ENCODE data around the gene NKX2-2. TPM values are rescaled to one million over a fixed set of nuclear protein-coding genes. Genes with fewer than 3 reads are reported as not detected.

NKX2-2 gene
- total and polyA plus RNA-seq, 2 of the 4 experiments (the other 2 are of a cell fraction): not detected

DNA sequence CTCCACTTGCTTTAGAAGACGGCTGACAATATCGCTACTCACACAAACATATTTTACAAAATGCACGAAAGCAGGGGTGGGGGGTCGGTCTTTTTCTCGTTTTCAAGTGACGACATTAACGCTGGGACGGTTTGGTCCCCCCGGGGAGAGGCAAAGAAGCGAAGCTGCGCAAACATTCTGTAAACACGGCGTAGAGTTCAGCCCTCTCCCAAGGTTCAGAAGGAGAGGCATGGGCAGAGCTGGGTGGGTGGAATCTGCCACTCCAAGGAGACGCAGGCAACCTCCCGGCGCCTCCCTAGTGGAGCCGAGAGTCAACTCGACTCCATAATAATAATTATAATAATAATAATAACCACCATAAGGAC is 2.4 kb downstream of the NKX2-2 start:
- no peaks in the 10 kb centered on the region for H4K20me1 ChIP-seq (ENCODE audit: insufficient read depth, low read length)
- H3K27ac ChIP-seq (ENCODE audit: insufficient read depth, low read length): no peak overlapping the region
- no peak overlapping the region for H3K4me2 ChIP-seq (ENCODE audit: low read depth, low read length)
- no peak overlapping the region for H4K5ac ChIP-seq (ENCODE audit: low read depth, low read length)
- H3K36me3 ChIP-seq (ENCODE audit: control insufficient read depth, insufficient read depth, low read length): no peaks in the 10 kb centered on the region
- intact Hi-C loops (cut with micrococcal nuclease): no loop called here
- BruUV-seq (replicated peaks): no TSS peak
- H3K56ac ChIP-seq (ENCODE audit: extremely low read depth, insufficient read depth, low read length): no peak overlapping the region
- TF ChIP-seq NFE2L2 (IDR thresholded peaks at IDR 0.05; ENCODE audit: low read depth, low read length) (no peak), POLR2A (IDR thresholded peaks at IDR 0.05; ENCODE audit: low read depth, low read length) (no peak), CEBPB (IDR thresholded peaks at IDR 0.05; ENCODE audit: low read depth, low read length) (no peak), MAFK (IDR thresholded peaks at IDR 0.05; ENCODE audit: low read depth, low read length) (no peak), SMC3 (IDR thresholded peaks at IDR 0.05; ENCODE audit: low read depth, low read length) (no peak), MAZ (IDR thresholded peaks at IDR 0.05; ENCODE audit: borderline replicate concordance, low read depth, low read length) (no peak), RCOR1 (IDR thresholded peaks at IDR 0.05; ENCODE audit: insufficient replicate concordance, low read length) (no peak), MXI1 (IDR thresholded peaks at IDR 0.05; ENCODE audit: borderline replicate concordance, low read depth, low read length) (no peak)
- TF ChIP-seq, protein P1, sequence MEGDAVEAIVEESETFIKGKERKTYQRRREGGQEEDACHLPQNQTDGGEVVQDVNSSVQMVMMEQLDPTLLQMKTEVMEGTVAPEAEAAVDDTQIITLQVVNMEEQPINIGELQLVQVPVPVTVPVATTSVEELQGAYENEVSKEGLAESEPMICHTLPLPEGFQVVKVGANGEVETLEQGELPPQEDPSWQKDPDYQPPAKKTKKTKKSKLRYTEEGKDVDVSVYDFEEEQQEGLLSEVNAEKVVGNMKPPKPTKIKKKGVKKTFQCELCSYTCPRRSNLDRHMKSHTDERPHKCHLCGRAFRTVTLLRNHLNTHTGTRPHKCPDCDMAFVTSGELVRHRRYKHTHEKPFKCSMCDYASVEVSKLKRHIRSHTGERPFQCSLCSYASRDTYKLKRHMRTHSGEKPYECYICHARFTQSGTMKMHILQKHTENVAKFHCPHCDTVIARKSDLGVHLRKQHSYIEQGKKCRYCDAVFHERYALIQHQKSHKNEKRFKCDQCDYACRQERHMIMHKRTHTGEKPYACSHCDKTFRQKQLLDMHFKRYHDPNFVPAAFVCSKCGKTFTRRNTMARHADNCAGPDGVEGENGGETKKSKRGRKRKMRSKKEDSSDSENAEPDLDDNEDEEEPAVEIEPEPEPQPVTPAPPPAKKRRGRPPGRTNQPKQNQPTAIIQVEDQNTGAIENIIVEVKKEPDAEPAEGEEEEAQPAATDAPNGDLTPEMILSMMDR (conservative IDR thresholded peaks at IDR 0.05; ENCODE audit: low read depth, low read length): no peak
- TF ChIP-seq, protein P2, sequence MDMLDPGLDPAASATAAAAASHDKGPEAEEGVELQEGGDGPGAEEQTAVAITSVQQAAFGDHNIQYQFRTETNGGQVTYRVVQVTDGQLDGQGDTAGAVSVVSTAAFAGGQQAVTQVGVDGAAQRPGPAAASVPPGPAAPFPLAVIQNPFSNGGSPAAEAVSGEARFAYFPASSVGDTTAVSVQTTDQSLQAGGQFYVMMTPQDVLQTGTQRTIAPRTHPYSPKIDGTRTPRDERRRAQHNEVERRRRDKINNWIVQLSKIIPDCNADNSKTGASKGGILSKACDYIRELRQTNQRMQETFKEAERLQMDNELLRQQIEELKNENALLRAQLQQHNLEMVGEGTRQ (IDR thresholded peaks at IDR 0.05; ENCODE audit: low read depth, low read length): no peak
- WGBS, 2 experiments (ENCODE audit: extremely low coverage in 2 of 2, insufficient read length in 1 of 2): no CpG with 5 or more reads among the region's 18 CpGs
- H2AK5ac ChIP-seq (ENCODE audit: low read depth, low read length): no peak overlapping the region
- no peak overlapping the region for H4K8ac ChIP-seq (ENCODE audit: low read depth in 2 of 2, low read length in 2 of 2)
- peaks cover 92% of the 10 kb centered on the region for H3K27me3 ChIP-seq (ENCODE audit: control insufficient read depth, insufficient read depth, low read length)
- no peak overlapping the region for H2BK5ac ChIP-seq (ENCODE audit: low read depth, low read length, poor library complexity, severe bottlenecking)
- H2BK20ac ChIP-seq (ENCODE audit: low read depth, low read length): no peak overlapping the region
- ChIA-PET CTCF (no interaction called here), POLR2A (ENCODE audit: unreplicated experiment) (no interaction called here)
- H3K18ac ChIP-seq (ENCODE audit: low read depth, low read length): no peak overlapping the region
- H3K9me1 ChIP-seq (ENCODE audit: insufficient read depth, low read length): no peaks in the 10 kb centered on the region
- no peak overlapping the region for H2AFZ ChIP-seq (replicated peaks; ENCODE audit: low read length, poor library complexity)
- no peak for ATAC-seq (ENCODE audit: low read depth)
- no peak overlapping the region for H3K4ac ChIP-seq (ENCODE audit: low read depth, low read length)
- no peak overlapping the region for H3K9ac ChIP-seq (ENCODE audit: low read depth, low read length)
- H3K9me3 ChIP-seq (ENCODE audit: control insufficient read depth, insufficient read depth, low read length): no peaks in the 10 kb centered on the region
- H2BK15ac ChIP-seq (ENCODE audit: low read depth, low read length): no peak overlapping the region
- no peak overlapping the region for H2AK9ac ChIP-seq (replicated peaks; ENCODE audit: low read depth, low read length, poor library complexity)
- in situ Hi-C loops (cut with MboI; ENCODE audit: low sequenced_read_pairs): no loop called here
- H3K23ac ChIP-seq (ENCODE audit: low read depth, low read length): no peak overlapping the region
- dilution Hi-C loops (cut with HindIII; ENCODE audit: low sequenced_read_pairs, unreplicated experiment): no loop called here
- H3K14ac ChIP-seq (replicated peaks; ENCODE audit: low read depth, low read length): no peak overlapping the region
- no peak for DNase-seq
- H3K4me3 ChIP-seq (ENCODE audit: insufficient read depth, low read depth, low read length): no peak overlapping the region
- no peak overlapping the region for H4K91ac ChIP-seq (ENCODE audit: insufficient read depth, low read depth, low read length)
- H2BK120ac ChIP-seq (ENCODE audit: low read depth, low read length): no peak overlapping the region
- peaks cover 3% of the 10 kb centered on the region; the same call in 1 of the 2 replicates for H3K4me1 ChIP-seq (ENCODE audit: control insufficient read depth, insufficient read depth, low read length)
- no peaks in the 10 kb centered on the region for H3K79me1 ChIP-seq (ENCODE audit: low read depth in 1 of 2, low read length in 2 of 2)
